H1 (cell line): Measurements from ENCODE around the gene RRH. TPM values are rescaled to one million over a fixed set of nuclear protein-coding genes. Genes with fewer than 3 reads are reported as not detected.

Experiments used
- CTCF ChIA-PET: fragments of 300-600 bp; sonication (Branson Sonifier 250); formaldehyde crosslinking; loops from one replicate; lab custom pipeline; 2021; ENCODE audit not compliant: partially characterized antibody; lab: Charles Lee
- POLR2A ChIA-PET: fragments of 300-600 bp; sonication (Branson Sonifier 250); formaldehyde crosslinking; loops from one replicate; lab custom pipeline; 2021; ENCODE audit warnings: inconsistent platforms; ENCODE audit not compliant: partially characterized antibody; lab: Charles Lee
- DNase-seq, 2 experiments: peaks; one replicate each; pipeline versions ENCODE4 v3.0.0 to v3.0.0-alpha.2; 2010 to 2022; ENCODE audit warnings: low spot score in 2 of 2, low read depth in 1 of 2, mixed read lengths in 1 of 2
- FAIRE-seq: peaks from 2 replicates; lab custom pipeline; 2011; peaks lifted over from hg19 to GRCh38; lab: Jason Lieb, UNC
- H2AFZ ChIP-seq: 2 replicates; pipeline ENCODE4 v1.8.1; 2012; ENCODE audit warnings: low read length, inconsistent platforms
- H2AK5ac ChIP-seq: 2 replicates; pipeline ENCODE4 v1.6.1; 2013; ENCODE audit warnings: low read depth, low read length
- H2BK120ac ChIP-seq: replicated peaks from 2 replicates; pipeline ENCODE3; 2013; ENCODE audit warnings: low read depth, low read length, inconsistent platforms
- H2BK12ac ChIP-seq: 2 replicates; pipeline ENCODE4 v1.6.1; 2013; ENCODE audit warnings: low read depth, low read length
- H2BK15ac ChIP-seq: 2 replicates; pipeline ENCODE4 v1.6.1; 2013; ENCODE audit warnings: low read length
- H2BK20ac ChIP-seq: 2 replicates; pipeline ENCODE4 v1.6.1; 2013; ENCODE audit warnings: low read length
- H2BK5ac ChIP-seq: 2 replicates; pipeline ENCODE4 v1.6.1; 2013; ENCODE audit warnings: low read depth, low read length
- H3K14ac ChIP-seq: 2 replicates; pipeline ENCODE4 v1.6.1; 2013; ENCODE audit warnings: inconsistent platforms; ENCODE audit not compliant: insufficient read length
- H3K18ac ChIP-seq: 2 replicates; pipeline ENCODE4 v1.6.1; 2013; ENCODE audit warnings: low read length; ENCODE audit errors: extremely low read depth
- H3K23ac ChIP-seq: 2 replicates; pipeline ENCODE4 v1.6.1; 2013; ENCODE audit warnings: inconsistent platforms; ENCODE audit not compliant: insufficient read length
- H3K23me2 ChIP-seq: 2 replicates; pipeline ENCODE4 v1.6.1; 2013; ENCODE audit warnings: low read depth, low read length
- H3K27ac ChIP-seq: 2 replicates; pipeline ENCODE4 v1.6.1; 2011; ENCODE audit warnings: low read depth, low read length, inconsistent platforms
- H3K27me3 ChIP-seq, 4 experiments: replicated peaks in 1 of 4; 1 replicate in 1 of 4; 2 replicates in 3 of 4; pipeline versions ENCODE4 v1.6.1 to v1.8.1; 2011 to 2013; ENCODE audit warnings: low read length in 3 of 4, mild to moderate bottlenecking in 3 of 4, inconsistent platforms in 2 of 4, mixed read lengths in 2 of 4, moderate library complexity in 1 of 4; ENCODE audit not compliant: control insufficient read depth in 3 of 4, insufficient read depth in 3 of 4; ENCODE audit errors: extremely low read depth in 1 of 4
- H3K36me3 ChIP-seq, 4 experiments: 2 replicates each; pipeline versions ENCODE4 v1.6.1 to v1.8.1; 2011 to 2013; ENCODE audit warnings: mild to moderate bottlenecking in 4 of 4, low read length in 3 of 4, moderate library complexity in 2 of 4, control low read depth in 1 of 4, inconsistent platforms in 1 of 4; ENCODE audit not compliant: insufficient read depth in 4 of 4, control insufficient read depth in 2 of 4
- H3K4ac ChIP-seq: replicated peaks from 2 replicates; pipeline ENCODE3; 2013; ENCODE audit warnings: low read length, low read depth, mixed read lengths, inconsistent platforms; ENCODE audit not compliant: insufficient read length
- H3K4me1 ChIP-seq, 4 experiments: replicated peaks in 1 of 4; 1 replicate in 1 of 4; 2 replicates in 3 of 4; pipeline versions ENCODE4 v1.6.1 to v1.8.1; 2011 to 2013; ENCODE audit warnings: low read length in 3 of 4, inconsistent platforms in 2 of 4, mixed read lengths in 1 of 4; ENCODE audit not compliant: insufficient read depth in 4 of 4, control insufficient read depth in 3 of 4
- H3K4me2 ChIP-seq, 2 experiments: 2 replicates each; pipeline versions ENCODE4 v1.6.1 to v1.8.1; 2011 to 2013; ENCODE audit warnings: low read depth in 2 of 2, low read length in 2 of 2, control low read depth in 1 of 2, inconsistent platforms in 1 of 2, mild to moderate bottlenecking in 1 of 2; ENCODE audit not compliant: insufficient read depth in 1 of 2
- H3K4me3 ChIP-seq, 4 experiments: fragments of 200-600, 300-600 bp in 1 of 4; sonication (generic), shearing (Covaris generic), sonication (Bioruptor Twin) in 1 of 4; 2 replicates each; pipeline versions ENCODE4 v1.5.1 to v1.8.1; 2011 to 2016; ENCODE audit warnings: low read length in 4 of 4, low read depth in 3 of 4, control low read depth in 2 of 4, inconsistent platforms in 2 of 4, mild to moderate bottlenecking in 2 of 4, mixed read lengths in 1 of 4, moderate library complexity in 1 of 4; ENCODE audit not compliant: insufficient read depth in 2 of 4; ENCODE audit errors: extremely low read depth in 1 of 4
- H3K56ac ChIP-seq: replicated peaks from 2 replicates; pipeline ENCODE3; 2013; ENCODE audit warnings: low read depth, mild to moderate bottlenecking, mixed read lengths, low read length, inconsistent platforms; ENCODE audit not compliant: insufficient read length
- H3K79me1 ChIP-seq: 2 replicates; pipeline ENCODE4 v1.6.1; 2013; ENCODE audit warnings: low read depth, low read length, control low read depth
- H3K79me2 ChIP-seq, 2 experiments: 2 replicates each; pipeline versions ENCODE4 v1.6.1 to v1.8.1; 2012 to 2013; ENCODE audit warnings: low read length in 2 of 2, mild to moderate bottlenecking in 2 of 2, inconsistent platforms in 1 of 2; ENCODE audit not compliant: insufficient read depth in 2 of 2, control insufficient read depth in 1 of 2
- H3K9ac ChIP-seq, 4 experiments: replicated peaks in 1 of 4; 1 replicate in 1 of 4; 2 replicates in 3 of 4; pipeline versions ENCODE4 v1.6.1 to v1.8.1; 2011 to 2013; ENCODE audit warnings: low read depth in 3 of 4, low read length in 3 of 4, control low read depth in 2 of 4, mild to moderate bottlenecking in 2 of 4, moderate library complexity in 2 of 4, inconsistent platforms in 1 of 4; ENCODE audit errors: extremely low read depth in 1 of 4
- H3K9me3 ChIP-seq, 2 experiments: 2 replicates each; pipeline versions ENCODE4 v1.6.1 to v1.8.1; 2012 to 2013; ENCODE audit warnings: mild to moderate bottlenecking in 2 of 2, moderate library complexity in 2 of 2, control low read depth in 1 of 2, inconsistent platforms in 1 of 2, low read depth in 1 of 2, low read length in 1 of 2, mixed read lengths in 1 of 2; ENCODE audit not compliant: insufficient read depth in 2 of 2
- H4K20me1 ChIP-seq, 2 experiments: replicated peaks in 1 of 2; 2 replicates each; pipeline versions ENCODE3 to v1.8.1; 2011 to 2013; ENCODE audit warnings: inconsistent platforms in 2 of 2, low read length in 2 of 2, mild to moderate bottlenecking in 1 of 2; ENCODE audit not compliant: insufficient read depth in 2 of 2, control insufficient read depth in 1 of 2
- H4K5ac ChIP-seq: 2 replicates; pipeline ENCODE4 v1.6.1; 2013; ENCODE audit warnings: low read length, low read depth, mixed read lengths, inconsistent platforms; ENCODE audit not compliant: insufficient read length
- H4K8ac ChIP-seq: 2 replicates; pipeline ENCODE4 v1.8.0; 2013; ENCODE audit warnings: mild to moderate bottlenecking, moderate library complexity, low read length, inconsistent platforms; ENCODE audit not compliant: insufficient read depth; ENCODE audit errors: extremely low read depth
- H4K91ac ChIP-seq: replicated peaks from 2 replicates; pipeline ENCODE3; 2013; ENCODE audit warnings: low read length, mixed read lengths, inconsistent platforms; ENCODE audit not compliant: insufficient read length
- WGBS, 2 experiments: shearing (Covaris generic) in 1 of 2; methylation state at CpG; one replicate each; pipeline versions ENCODE4 v1.1.6 to v1.1.7; 2013 to 2015; ENCODE audit warnings: low lambda C conversion rate in 2 of 2, mixed read lengths in 2 of 2, inconsistent platforms in 1 of 2, low coverage in 1 of 2, missing lambda C conversion rate in 1 of 2; ENCODE audit not compliant: insufficient replicate concordance in 2 of 2, insufficient coverage in 1 of 2, insufficient read length in 1 of 2; ENCODE audit errors: extremely low coverage in 1 of 2, missing lambda C conversion rate in 1 of 2; 5-methylcytosine and 5-hydroxymethylcytosine counted together
- polyA plus RNA-seq, 7 experiments: library from polyadenylated mRNA; depleted of rRNA in 3 of 7; stranded (reverse) in 5 of 7; unstranded in 2 of 7; fragments of >200 nt in 5 of 7; fragments of 200-250 nt in 2 of 7; gene quantifications; 1 replicate in 5 of 7; 2 replicates in 1 of 7; 4 replicates in 1 of 7; pipeline versions ENCODE4 v1.2.1 to v1.2.3, GENCODE V29; 2011 to 2013; ENCODE audit warnings: missing spikeins in 2 of 7, mixed read lengths in 2 of 7
- total RNA-seq: library from RNA; stranded (reverse); fragmentation: NEBNext Ultra II Directional; extraction: Animal tissue kit (Norgen Biotek cat#: 25700); gene quantifications from 2 replicates; pipeline ENCODE4 v1.2.1, GENCODE V29; 2021

Gene RRH
- total and polyA plus RNA-seq, 2 of the 8 experiments (the other 6 are each of a cell fraction or from before 2014, with no cell fraction given), result 0.38 TPM; not detected in 1

GRCh38 chr4:109815151-109816081 is 12.4 kb upstream of the RRH start, which contains the start of gene GAR1:
GAR1 (plus strand) TSS chr4:109815762; CDS start chr4:109816165, 403 bp downstream.
- Histone ChIP-seq H2BK5ac (peak within 1 kb of the TSS; percentile 87), H2BK12ac (peak within 1 kb of the TSS; percentile 40; the same call in 1 of the 2 replicates), H3K27ac (peak within 1 kb of the TSS; percentile 92), H3K79me1 (peaks cover 3% of the 10 kb centered on the region), H3K23me2 (peaks cover 5% of the 10 kb centered on the region), H3K4me1 (peaks cover 0 to 7% (median 4%) of the 10 kb centered on the region in 4 experiments; a peak in 4 of 7 replicates), H3K56ac (peak within 1 kb of the TSS; percentile 75), H3K4me3 (peak within 1 kb of the TSS; percentile 82 to 98 (median 90)), H3K23ac (no peak within 1 kb of the TSS), H3K27me3 (no peaks in the 10 kb centered on the region), H3K79me2 (peaks cover 14 to 47% of the 10 kb centered on the region in 2 experiments), H4K20me1 (no peaks in the 10 kb centered on the region), H2BK20ac (no peak within 1 kb of the TSS), H4K91ac (peak within 1 kb of the TSS; percentile 31), H3K36me3 (peaks cover 6 to 30% (median 15%) of the 10 kb centered on the region in 4 experiments; a peak in 6 of 8 replicates), H4K8ac (peak within 1 kb of the TSS; percentile 92), H3K4me2 (peak within 1 kb of the TSS; percentile 40 to 93), H3K14ac (no peak within 1 kb of the TSS), H2AK5ac (peak within 1 kb of the TSS; percentile 40; the same call in 1 of the 2 replicates), H2BK120ac (no peak within 1 kb of the TSS), H2AFZ (peak within 1 kb of the TSS; percentile 70), H3K18ac (peak within 1 kb of the TSS; percentile 68), H3K9me3 (no peaks in the 10 kb centered on the region), H3K4ac (peak within 1 kb of the TSS; percentile 54), H3K9ac (peak within 1 kb of the TSS; percentile 70 to 93 (median 84)), H4K5ac (peak within 1 kb of the TSS; percentile 44), H2BK15ac (no peak within 1 kb of the TSS)
- 2% methylated on average over 53 of the region's 53 CpGs; no CpG with 5 or more reads in 1 of the 2 experiments for WGBS, 2 experiments
- DNase-seq, result peak; percentile 87 to 91
- FAIRE-seq, result peak; percentile 94
- ChIA-PET CTCF (interaction anchor here (0.6 to 2.4 kb wide), 5 partner anchors 11 to 112 kb away, joined by 3 to 8 read pairs (median 3); partner anchors contain the start of genes CASP6 and RRH), POLR2A (interaction anchor here (0.6 to 2.6 kb wide), 15 partner anchors 10 to 536 kb away, joined by 3 to 12 read pairs (median 3); partner anchors contain the start of genes CASP6 and PLA2G12A)
